ENCODE results near the gene ZNF598.
"Not testable (repeated sequence)": the region's sequence is repeated elsewhere in the genome, so short reads cannot be mapped to it uniquely, and the experiment has no call there.

Gene ZNF598

GRCh38 chr16:2035431-2036199, 26.0 kb upstream of the ZNF598 start:
- ChIA-PET CTCF (no interaction called here), POLR2A (interaction anchor here (1.5 to 3.3 kb wide), 2 partner anchors 12 to 71 kb away, joined by 5 to 10 read pairs; partner anchors contain the start of genes NTHL1, RPS2 and TSC2)
- TF ChIP-seq ZNF384 (IDR thresholded peaks at IDR 0.05) (no peak), TARDBP (IDR thresholded peaks at IDR 0.05) (no peak), NFRKB (IDR thresholded peaks at IDR 0.05) (no peak), SUZ12 (IDR thresholded peaks at IDR 0.05) (no peak), BHLHE40 (IDR thresholded peaks at IDR 0.05; ENCODE audit: borderline replicate concordance) (no peak), FOXA1 (IDR thresholded peaks at IDR 0.05) (no peak), CTBP1 (IDR thresholded peaks at IDR 0.05; ENCODE audit: borderline replicate concordance) (no peak), LEF1 (IDR thresholded peaks at IDR 0.05; ENCODE audit: borderline replicate concordance) (no peak), L3MBTL2 (conservative IDR thresholded peaks at IDR 0.05) (no peak), ARNT (IDR thresholded peaks at IDR 0.05) (no peak), SP1 (IDR thresholded peaks at IDR 0.05) (no peak), HDGF (IDR thresholded peaks at IDR 0.05; ENCODE audit: borderline replicate concordance) (no peak), FOXM1 (IDR thresholded peaks at IDR 0.05; ENCODE audit: borderline replicate concordance) (no peak), PKNOX1 (IDR thresholded peaks at IDR 0.05) (no peak), ELF4 (IDR thresholded peaks at IDR 0.05) (no peak), FOXK2 (IDR thresholded peaks at IDR 0.05) (no peak)
- DNase-seq (ENCODE audit: extremely low spot score) = no peak

GRCh38 chr16:2034696-2035430, 25.2 kb upstream of the ZNF598 start:
- no peak for TF ChIP-seq TARDBP (IDR thresholded peaks at IDR 0.05)
- no peak for DNase-seq (ENCODE audit: extremely low spot score)
- POLR2A ChIA-PET = interaction anchor here (1.5 to 3.3 kb wide), 2 partner anchors 12 to 70 kb away, joined by 5 to 10 read pairs; partner anchors contain the start of genes NTHL1, RPS2 and TSC2
- CTCF ChIA-PET = no interaction called here

GRCh38 chr16:2033909-2034695, 24.5 kb upstream of the ZNF598 start:
- POLR2A ChIA-PET; CTCF ChIA-PET; DNase-seq (ENCODE audit: extremely low spot score): not testable (repeated sequence)

DNA sequence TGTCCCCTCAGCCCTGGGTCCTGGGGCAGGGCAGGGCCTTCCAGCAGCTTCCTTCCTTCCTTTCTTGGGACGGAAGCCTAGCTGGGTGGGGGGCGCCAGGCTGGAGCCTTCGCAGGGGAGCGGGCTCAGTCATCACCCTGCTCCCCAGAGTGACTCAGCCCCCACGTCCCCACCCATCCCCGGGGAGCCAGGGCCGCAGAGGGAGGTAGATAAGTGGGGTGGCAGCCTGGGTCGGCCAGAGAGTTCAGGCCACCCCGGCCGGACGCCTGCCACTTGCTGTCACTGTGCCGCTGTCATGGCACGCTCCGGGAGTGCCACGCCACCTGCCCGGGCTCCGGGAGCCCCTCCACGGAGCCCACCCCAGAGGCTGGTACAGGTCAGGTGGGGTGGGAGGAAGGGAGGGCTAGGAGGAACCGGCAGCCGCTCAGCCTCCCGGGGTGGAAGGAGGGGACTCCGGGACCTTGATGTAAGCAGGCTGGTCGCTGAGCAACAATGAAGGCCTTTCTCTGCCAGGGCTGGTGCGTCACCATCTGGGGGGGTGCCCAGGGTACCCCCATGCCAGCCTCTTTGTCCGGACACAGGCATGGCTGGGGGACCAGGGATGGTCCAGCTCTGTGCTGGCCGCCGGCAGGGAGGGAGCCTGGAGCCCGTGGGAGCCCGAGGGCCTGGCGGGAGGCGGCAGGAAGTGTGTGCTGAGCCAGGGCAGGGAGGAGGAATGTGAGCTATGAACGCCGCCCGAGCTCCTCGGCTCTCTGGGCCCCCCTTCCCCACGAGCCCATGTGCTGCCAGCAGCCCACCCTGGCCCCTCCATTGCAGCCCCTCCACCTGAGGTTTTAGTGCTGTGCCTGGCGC, 23.7 kb upstream of the ZNF598 start:
- POLR2A ChIA-PET = interaction anchor here (0.7 to 1.0 kb wide), 2 partner anchors 121 to 170 kb away, joined by 3 read pairs; no protein-coding TSS in a partner anchor
- CTCF ChIA-PET = no interaction called here
- TF ChIP-seq LEF1 (IDR thresholded peaks at IDR 0.05; ENCODE audit: borderline replicate concordance) (no peak), ARNT (IDR thresholded peaks at IDR 0.05) (no peak), FOXM1 (IDR thresholded peaks at IDR 0.05; ENCODE audit: borderline replicate concordance) (no peak)
- no peak for DNase-seq (ENCODE audit: extremely low spot score)

DNA sequence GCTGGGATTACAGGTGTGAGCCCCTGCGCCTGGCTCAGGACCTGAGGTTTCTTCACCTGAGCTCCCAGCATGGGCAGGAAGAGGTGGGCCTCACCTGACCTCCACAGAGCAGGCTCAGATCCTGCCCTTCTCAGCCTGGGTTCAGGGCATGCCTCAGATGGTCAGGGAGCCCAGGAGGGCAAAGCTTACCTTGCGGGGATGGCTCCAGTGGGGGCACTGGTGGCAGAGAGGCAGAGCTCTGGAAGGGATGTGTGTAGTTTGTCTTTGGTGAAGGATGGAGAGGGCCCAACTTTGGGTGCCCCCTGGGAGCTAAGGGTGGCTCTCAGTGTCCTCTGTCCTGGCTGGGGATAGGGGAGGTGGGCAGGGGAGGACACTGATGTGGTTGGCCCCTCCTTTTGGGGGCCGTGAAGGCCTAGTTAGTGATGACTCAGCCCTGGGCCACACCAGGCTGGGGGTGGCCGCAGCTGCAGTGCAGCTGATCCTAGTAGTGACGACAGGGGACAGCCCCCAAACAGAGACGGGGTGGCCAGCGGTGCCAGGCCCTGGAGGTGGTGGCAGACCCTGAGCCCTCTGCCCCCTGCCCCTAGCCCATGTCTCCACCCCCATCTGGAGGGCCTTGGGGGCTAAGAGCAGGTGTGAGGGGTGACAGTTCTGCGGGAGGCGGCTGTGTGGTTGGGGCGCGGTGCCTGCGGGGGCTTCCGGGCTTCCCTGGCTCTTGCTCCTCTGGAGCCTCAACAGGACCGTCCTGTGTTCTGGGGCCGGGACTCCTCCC, 22.9 kb upstream of the ZNF598 start:
- no peak for DNase-seq (ENCODE audit: extremely low spot score)
- ChIA-PET POLR2A (interaction anchor here (0.7 to 1.2 kb wide), 6 partner anchors 15 to 171 kb away, joined by 3 to 5 read pairs (median 4); partner anchors contain the start of genes NTHL1, RPS2, TBL3 and TRAF7), CTCF (interaction anchor here (0.7 kb wide), 1 partner anchor 15 kb away, joined by 3 read pairs; the partner anchor contains the start of genes NTHL1 and TSC2)
- TF ChIP-seq HDGF (IDR thresholded peaks at IDR 0.05; ENCODE audit: borderline replicate concordance) (no peak), PKNOX1 (IDR thresholded peaks at IDR 0.05) (no peak), ZNF384 (IDR thresholded peaks at IDR 0.05) (no peak), LEF1 (IDR thresholded peaks at IDR 0.05; ENCODE audit: borderline replicate concordance) (no peak), TARDBP (IDR thresholded peaks at IDR 0.05) (no peak), SP1 (IDR thresholded peaks at IDR 0.05) (no peak), FOXK2 (IDR thresholded peaks at IDR 0.05) (no peak), CTBP1 (IDR thresholded peaks at IDR 0.05; ENCODE audit: borderline replicate concordance) (no peak), BHLHE40 (IDR thresholded peaks at IDR 0.05; ENCODE audit: borderline replicate concordance) (no peak)
